ENCODE data around the gene PIP5K1C.

The PIP5K1C gene

DNA sequence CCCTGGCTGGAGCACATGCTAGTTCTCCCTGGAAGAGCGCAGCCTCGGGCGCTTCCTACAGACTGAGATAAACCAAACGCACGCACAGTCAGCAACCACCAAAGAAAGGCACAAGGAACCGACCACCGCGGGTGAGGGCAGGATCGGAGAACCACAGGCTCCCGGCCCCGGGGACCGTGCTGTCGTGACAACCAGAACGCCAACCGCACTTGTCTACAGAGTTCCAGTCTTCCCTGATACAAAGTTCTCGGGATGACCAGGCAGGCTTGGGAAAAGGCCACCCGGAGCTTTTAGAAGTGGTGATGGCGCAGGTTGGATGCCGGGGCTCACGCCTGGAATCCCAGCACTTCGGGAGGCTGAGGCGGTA lies 40.5 kb downstream of the PIP5K1C start:
- TF ChIP-seq, protein P1, sequence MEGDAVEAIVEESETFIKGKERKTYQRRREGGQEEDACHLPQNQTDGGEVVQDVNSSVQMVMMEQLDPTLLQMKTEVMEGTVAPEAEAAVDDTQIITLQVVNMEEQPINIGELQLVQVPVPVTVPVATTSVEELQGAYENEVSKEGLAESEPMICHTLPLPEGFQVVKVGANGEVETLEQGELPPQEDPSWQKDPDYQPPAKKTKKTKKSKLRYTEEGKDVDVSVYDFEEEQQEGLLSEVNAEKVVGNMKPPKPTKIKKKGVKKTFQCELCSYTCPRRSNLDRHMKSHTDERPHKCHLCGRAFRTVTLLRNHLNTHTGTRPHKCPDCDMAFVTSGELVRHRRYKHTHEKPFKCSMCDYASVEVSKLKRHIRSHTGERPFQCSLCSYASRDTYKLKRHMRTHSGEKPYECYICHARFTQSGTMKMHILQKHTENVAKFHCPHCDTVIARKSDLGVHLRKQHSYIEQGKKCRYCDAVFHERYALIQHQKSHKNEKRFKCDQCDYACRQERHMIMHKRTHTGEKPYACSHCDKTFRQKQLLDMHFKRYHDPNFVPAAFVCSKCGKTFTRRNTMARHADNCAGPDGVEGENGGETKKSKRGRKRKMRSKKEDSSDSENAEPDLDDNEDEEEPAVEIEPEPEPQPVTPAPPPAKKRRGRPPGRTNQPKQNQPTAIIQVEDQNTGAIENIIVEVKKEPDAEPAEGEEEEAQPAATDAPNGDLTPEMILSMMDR (IDR thresholded peaks at IDR 0.05; ENCODE audit: insufficient read depth, low read length, poor library complexity, severe bottlenecking) = no peak
- DNase-seq (ENCODE audit: extremely low read depth, insufficient read length) = no peak
- H3K36me3 ChIP-seq (ENCODE audit: control insufficient read depth, insufficient read depth, low read length) = peaks cover 30% of the 10 kb centered on the region

DNA sequence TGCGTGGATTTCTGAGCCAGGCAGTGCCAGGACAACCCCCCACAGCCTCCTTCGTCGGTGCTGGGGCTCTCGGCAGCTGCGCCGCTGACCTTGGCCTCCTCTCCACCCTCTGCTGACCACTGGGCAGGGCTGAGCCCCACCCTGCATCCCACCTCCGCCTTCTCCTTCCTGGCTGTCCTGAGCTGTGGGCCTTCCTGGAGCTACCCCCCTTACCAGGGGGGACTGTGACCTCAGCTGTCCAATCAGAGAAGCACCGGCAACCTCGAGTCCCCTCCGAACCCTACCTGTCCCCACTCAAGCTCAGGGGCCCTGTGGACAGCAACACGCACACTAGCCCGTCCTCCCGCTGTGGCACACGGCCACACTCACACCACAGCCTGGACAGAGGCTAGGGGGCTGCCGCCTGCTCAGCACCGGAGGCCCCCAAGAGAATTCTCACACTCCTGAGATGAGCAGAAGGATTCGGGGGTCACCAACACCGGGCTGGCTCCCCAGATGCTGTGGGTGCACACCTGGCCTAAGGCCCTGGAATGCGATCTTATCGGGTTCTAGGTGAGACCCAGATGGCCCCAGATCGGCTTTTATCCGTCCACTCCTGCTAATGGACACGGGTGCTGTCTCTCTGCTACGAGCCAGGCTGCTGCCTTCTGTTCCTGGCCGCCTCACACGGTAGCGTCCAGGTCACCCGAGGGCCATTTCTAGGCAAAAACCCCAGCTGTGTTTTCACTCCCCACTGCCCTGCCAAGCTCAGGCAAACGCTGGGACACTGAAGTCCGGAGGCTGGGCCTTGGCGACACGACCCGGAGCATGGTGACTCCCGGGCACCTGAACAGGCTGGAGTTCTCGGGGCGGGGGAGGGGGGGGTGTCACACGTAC lies 41.2 kb downstream of the PIP5K1C start:
- DNase-seq (ENCODE audit: extremely low read depth, insufficient read length) = no peak
- H3K36me3 ChIP-seq (ENCODE audit: control insufficient read depth, insufficient read depth, low read length) = peaks cover 30% of the 10 kb centered on the region
- no peaks in the 10 kb centered on the region for H3K27me3 ChIP-seq (replicated peaks; ENCODE audit: control insufficient read depth, insufficient read depth, low read length)
- no peak overlapping the region for H3K4me3 ChIP-seq (replicated peaks; ENCODE audit: low read depth, low read length)
- TF ChIP-seq, protein P1 (IDR thresholded peaks at IDR 0.05; ENCODE audit: insufficient read depth, low read length, poor library complexity, severe bottlenecking) = no peak

More for the DNA sequence above, 40.5 kb downstream of the PIP5K1C start:
- Histone ChIP-seq H3K27me3 (replicated peaks; ENCODE audit: control insufficient read depth, insufficient read depth, low read length) (no peaks in the 10 kb centered on the region), H3K4me3 (replicated peaks; ENCODE audit: low read depth, low read length) (no peak overlapping the region)

DNA sequence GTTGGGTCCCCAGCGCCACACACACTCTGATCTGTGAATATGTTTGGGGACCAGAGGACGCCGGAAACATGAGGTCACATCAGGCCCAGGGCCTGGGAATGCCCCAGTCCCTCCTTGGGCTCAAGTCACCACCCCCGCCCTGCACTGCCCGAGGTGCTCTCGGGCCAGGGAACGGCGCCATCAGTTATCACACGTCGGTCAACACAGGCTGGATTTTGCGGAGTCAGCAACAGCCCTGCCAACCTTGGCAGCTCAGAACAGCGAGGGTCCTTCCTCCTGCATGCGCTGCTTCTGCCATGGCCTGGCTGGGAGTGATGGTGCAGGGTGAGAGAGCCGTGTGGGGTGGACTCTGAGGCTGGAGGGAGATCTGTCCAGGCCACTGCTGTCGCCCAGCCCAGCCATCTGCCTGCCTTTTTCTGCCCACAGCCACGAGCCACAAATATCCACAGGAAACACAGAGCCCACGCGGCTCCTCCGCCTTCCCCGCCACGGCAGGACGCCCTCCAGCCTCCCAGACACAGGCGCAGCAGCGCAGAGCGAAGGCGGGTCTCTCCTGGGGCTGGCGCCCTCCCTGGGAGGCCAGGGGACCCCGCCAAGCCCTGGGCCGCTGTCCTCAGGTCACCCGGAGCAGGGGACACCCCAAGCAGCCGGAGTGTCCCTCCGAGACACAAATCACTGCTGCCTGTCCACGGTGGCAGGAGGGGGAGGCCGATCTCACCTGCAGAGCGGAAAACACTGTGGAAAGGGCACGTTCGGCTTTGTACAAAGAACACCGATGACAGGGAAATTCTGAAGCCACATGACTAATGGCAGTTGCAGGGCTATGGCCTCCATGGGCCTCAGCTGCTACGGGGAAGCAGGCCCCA lies 42.0 kb downstream of the PIP5K1C start:
- no peak for DNase-seq (ENCODE audit: extremely low read depth, insufficient read length)
- TF ChIP-seq, protein P1 (IDR thresholded peaks at IDR 0.05; ENCODE audit: insufficient read depth, low read length, poor library complexity, severe bottlenecking) = no peak
- H3K36me3 ChIP-seq (ENCODE audit: control insufficient read depth, insufficient read depth, low read length) = peaks cover 30% of the 10 kb centered on the region
- H3K4me3 ChIP-seq (replicated peaks; ENCODE audit: low read depth, low read length) = no peak overlapping the region
- no peaks in the 10 kb centered on the region for H3K27me3 ChIP-seq (replicated peaks; ENCODE audit: control insufficient read depth, insufficient read depth, low read length)

DNA sequence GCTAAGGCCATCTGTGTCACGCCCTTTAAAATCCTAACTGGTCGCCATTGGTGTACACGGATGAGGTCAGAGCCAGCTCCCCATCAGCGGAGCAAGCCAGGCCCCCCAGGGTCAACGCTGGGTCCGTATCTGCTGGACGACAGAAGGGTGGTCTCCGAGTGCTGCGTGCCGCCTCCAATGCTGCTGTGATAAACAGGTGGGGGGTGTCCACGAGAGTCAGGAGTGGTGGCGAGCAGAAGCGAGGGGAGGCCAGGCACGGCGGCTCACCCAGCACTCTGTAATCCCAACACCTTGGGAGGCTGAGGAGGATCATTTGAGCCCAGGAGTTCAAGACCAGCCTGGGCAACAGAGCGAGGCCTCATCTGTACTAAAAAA lies 42.9 kb downstream of the PIP5K1C start:
- no peak for DNase-seq (ENCODE audit: extremely low read depth, insufficient read length)
- Histone ChIP-seq H3K36me3 (ENCODE audit: control insufficient read depth, insufficient read depth, low read length) (peaks cover 34% of the 10 kb centered on the region), H3K4me3 (replicated peaks; ENCODE audit: low read depth, low read length) (no peak overlapping the region), H3K27me3 (replicated peaks; ENCODE audit: control insufficient read depth, insufficient read depth, low read length) (no peaks in the 10 kb centered on the region)
- TF ChIP-seq, protein P1 (IDR thresholded peaks at IDR 0.05; ENCODE audit: insufficient read depth, low read length, poor library complexity, severe bottlenecking) = no peak

DNA sequence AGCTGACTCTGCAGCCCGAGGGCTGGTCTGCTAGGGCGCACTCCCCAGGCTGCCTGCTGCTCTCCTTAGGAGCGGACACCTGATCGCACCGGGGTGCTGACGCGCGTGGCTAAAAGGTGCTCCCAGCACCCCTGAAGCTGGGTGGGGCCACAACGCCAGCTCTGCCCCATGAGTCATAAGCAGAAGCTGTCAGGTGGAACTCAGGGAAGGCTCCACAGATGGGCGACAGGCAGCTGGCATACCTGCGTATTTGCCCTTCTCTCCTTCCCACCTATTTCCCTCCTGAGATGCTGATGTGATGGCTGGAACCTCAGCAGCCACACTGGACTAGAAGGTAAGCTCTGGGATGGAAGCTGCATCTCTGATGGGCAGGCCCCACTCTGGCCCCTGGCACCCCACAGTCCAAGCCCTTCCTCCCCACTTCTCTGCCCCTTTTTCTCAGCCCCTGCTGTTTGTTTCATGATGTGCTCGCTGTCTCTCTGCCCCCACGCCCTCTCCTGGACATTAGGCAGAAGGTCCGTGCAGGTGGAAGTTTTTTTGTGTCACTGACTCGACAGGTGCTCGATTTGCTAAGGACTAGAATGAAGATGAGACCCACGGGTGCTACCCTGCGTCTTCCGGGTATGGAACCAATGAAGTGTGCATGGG lies 43.4 kb downstream of the PIP5K1C start:
- DNase-seq (ENCODE audit: extremely low read depth, insufficient read length) = no peak
- H3K27me3 ChIP-seq (replicated peaks; ENCODE audit: control insufficient read depth, insufficient read depth, low read length) = no peaks in the 10 kb centered on the region
- no peak overlapping the region for H3K4me3 ChIP-seq (replicated peaks; ENCODE audit: low read depth, low read length)
- TF ChIP-seq, protein P1 (IDR thresholded peaks at IDR 0.05; ENCODE audit: insufficient read depth, low read length, poor library complexity, severe bottlenecking) = no peak
- H3K36me3 ChIP-seq (ENCODE audit: control insufficient read depth, insufficient read depth, low read length) = peaks cover 37% of the 10 kb centered on the region

All from GM06990 (cell line).